Measurements from ENCODE around the gene AGMO.

- TF ChIP-seq, protein P1, sequence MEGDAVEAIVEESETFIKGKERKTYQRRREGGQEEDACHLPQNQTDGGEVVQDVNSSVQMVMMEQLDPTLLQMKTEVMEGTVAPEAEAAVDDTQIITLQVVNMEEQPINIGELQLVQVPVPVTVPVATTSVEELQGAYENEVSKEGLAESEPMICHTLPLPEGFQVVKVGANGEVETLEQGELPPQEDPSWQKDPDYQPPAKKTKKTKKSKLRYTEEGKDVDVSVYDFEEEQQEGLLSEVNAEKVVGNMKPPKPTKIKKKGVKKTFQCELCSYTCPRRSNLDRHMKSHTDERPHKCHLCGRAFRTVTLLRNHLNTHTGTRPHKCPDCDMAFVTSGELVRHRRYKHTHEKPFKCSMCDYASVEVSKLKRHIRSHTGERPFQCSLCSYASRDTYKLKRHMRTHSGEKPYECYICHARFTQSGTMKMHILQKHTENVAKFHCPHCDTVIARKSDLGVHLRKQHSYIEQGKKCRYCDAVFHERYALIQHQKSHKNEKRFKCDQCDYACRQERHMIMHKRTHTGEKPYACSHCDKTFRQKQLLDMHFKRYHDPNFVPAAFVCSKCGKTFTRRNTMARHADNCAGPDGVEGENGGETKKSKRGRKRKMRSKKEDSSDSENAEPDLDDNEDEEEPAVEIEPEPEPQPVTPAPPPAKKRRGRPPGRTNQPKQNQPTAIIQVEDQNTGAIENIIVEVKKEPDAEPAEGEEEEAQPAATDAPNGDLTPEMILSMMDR (IDR thresholded peaks at IDR 0.05): no peak
- no peak for TF ChIP-seq EZH2 (IDR thresholded peaks at IDR 0.05; ENCODE audit: borderline replicate concordance, insufficient read depth, low read depth, low read length, poor library complexity, severe bottlenecking)
Observed at GRCh38 chr7:15291699-15292098, 270.1 kb downstream of the AGMO start.

All from B cell (primary cell).